HG02840 (cell line): Measurements from ENCODE around the gene UPF1.

ENCODE experiments used
- ATAC-seq: cut with Tn5 transposase; IDR thresholded peaks from one replicate; pipeline ENCODE4 v1.9.1; 2021; ENCODE audit warnings: mild to moderate bottlenecking, moderate library complexity, moderate number of reproducible peaks; ENCODE audit not compliant: unreplicated experiment, low FRiP score

Gene UPF1

GRCh38 chr19:18868380-18869022 is 36.7 kb downstream of the UPF1 start:
- no peak for ATAC-seq

GRCh38 chr19:18869023-18869618 is 37.4 kb downstream of the UPF1 start:
- ATAC-seq: no peak

- ATAC-seq: no peak
Observed at GRCh38 chr19:18869781-18870530, 38.2 kb downstream of the UPF1 start.

GRCh38 chr19:18870531-18871172 is 38.9 kb downstream of the UPF1 start:
- ATAC-seq: no peak

- no peak for ATAC-seq
Observed at GRCh38 chr19:18871543-18871942, 39.8 kb downstream of the UPF1 start.

GRCh38 chr19:18875726-18876125 is 44.0 kb downstream of the UPF1 start:
- no peak for ATAC-seq

GRCh38 chr19:18876865-18877264 is 45.1 kb downstream of the UPF1 start:
- no peak for ATAC-seq

GRCh38 chr19:18878058-18878797 is 46.5 kb downstream of the UPF1 start:
- ATAC-seq: no peak

GRCh38 chr19:18878858-18879578 is 47.3 kb downstream of the UPF1 start:
- ATAC-seq: no peak

GRCh38 chr19:18879579-18880373 is 48.0 kb downstream of the UPF1 start:
- ATAC-seq: no peak

- ATAC-seq: no peak
Observed at GRCh38 chr19:18881491-18881890, 49.7 kb downstream of the UPF1 start.

GRCh38 chr19:18883526-18884304 is 52.0 kb downstream of the UPF1 start:
- ATAC-seq: no peak

- ATAC-seq: no peak
Observed at GRCh38 chr19:18886972-18887371, 55.2 kb downstream of the UPF1 start.

GRCh38 chr19:18889949-18890745 is 58.4 kb downstream of the UPF1 start:
- ATAC-seq: no peak

- no peak for ATAC-seq
Observed at GRCh38 chr19:18893587-18894253, 62.0 kb downstream of the UPF1 start.

GRCh38 chr19:18894254-18895037 is 62.7 kb downstream of the UPF1 start:
- ATAC-seq: no peak
